ENCODE data around the gene MTARC2.

DNA sequence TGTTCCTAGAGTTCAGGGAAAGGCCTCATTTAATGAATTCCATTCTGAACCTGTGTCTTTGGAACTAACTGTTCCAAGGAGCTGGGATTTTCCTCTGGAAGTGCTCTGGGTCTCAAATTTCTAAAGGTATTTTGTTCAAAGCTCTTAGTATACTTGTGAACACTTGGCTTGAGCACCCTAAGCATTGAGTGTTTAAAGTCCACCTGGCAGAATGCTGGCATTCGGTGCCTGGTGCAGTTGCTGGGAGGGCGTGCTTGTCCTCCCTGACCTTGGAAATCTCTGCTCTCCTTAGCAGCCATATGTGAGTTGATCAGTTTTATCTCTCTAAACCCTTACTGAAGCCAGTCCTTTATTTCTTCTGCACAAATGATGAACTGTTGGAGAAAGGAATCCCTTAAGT is 3.0 kb downstream of the MTARC2 start:
- TF ChIP-seq, protein P1, sequence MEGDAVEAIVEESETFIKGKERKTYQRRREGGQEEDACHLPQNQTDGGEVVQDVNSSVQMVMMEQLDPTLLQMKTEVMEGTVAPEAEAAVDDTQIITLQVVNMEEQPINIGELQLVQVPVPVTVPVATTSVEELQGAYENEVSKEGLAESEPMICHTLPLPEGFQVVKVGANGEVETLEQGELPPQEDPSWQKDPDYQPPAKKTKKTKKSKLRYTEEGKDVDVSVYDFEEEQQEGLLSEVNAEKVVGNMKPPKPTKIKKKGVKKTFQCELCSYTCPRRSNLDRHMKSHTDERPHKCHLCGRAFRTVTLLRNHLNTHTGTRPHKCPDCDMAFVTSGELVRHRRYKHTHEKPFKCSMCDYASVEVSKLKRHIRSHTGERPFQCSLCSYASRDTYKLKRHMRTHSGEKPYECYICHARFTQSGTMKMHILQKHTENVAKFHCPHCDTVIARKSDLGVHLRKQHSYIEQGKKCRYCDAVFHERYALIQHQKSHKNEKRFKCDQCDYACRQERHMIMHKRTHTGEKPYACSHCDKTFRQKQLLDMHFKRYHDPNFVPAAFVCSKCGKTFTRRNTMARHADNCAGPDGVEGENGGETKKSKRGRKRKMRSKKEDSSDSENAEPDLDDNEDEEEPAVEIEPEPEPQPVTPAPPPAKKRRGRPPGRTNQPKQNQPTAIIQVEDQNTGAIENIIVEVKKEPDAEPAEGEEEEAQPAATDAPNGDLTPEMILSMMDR (IDR thresholded peaks at IDR 0.05) = no peak
- TF ChIP-seq EP300 (IDR thresholded peaks at IDR 0.05) (no peak), POLR2A (IDR thresholded peaks at IDR 0.05) (no peak)
